GM19238 (cell line): Measurements from ENCODE around the gene NPPB.
"Not testable (repeated sequence)": the region's sequence is repeated elsewhere in the genome, so short reads cannot be mapped to it uniquely, and the experiment has no call there.

Experiments used
- DNase-seq: peaks from one replicate; pipeline ENCODE4 v3.0.0; 2011; ENCODE audit warnings: low spot score; ENCODE audit not compliant: insufficient read length

NPPB gene

DNA sequence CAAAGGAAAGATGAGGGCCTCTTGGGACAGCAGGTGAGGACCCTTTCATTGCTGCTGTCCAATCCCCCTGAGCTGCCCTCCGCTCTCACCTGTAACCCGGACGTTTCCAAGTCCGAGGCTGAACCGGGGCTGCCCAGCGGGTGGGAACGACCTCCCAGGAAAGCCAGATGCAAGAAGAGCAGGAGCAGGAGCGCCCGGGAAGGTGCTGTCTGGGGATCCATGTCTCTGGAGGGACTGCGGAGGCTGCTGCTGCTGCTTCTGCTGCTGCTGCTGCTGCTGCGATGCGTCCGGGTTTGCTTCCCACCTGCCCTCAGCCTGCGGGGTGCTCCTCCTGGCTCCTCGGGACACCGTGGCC, at the start of gene NPPB:
Gene NPPB, minus strand, starts transcription at position 333 of the 355 bp plus-strand sequence. Its CDS starts 112 bp downstream, at position 221.
- DNase-seq, result no peak

DNA sequence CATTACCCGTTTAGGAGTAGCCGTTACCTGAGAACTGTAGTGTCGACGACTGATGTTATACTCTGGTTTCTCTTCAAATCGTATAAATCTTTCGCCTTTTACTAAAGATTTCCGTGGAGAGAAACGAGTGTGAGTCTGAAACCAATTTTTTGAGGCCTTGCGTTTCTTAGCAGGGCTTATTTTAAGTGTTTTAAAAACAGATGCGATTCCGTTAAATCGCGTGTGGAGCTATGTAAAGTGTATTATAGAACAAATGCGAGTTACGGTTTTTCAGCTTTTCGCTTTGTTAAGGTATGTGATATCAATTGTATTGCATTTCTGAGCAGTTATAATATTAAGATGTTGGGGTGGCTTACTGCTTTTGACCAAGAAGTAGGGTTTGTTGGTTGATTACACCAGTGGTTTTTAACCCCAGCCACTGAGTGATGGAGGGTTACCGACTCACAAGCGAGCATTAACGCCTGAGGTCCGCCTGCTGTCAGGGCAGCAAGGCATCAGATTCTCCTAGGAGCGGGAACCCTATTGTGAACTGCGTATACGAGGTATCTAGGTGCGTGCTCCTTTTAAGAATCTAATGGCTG, 49.4 kb upstream of the NPPB start:
- DNase-seq, result peak; percentile 54

DNA sequence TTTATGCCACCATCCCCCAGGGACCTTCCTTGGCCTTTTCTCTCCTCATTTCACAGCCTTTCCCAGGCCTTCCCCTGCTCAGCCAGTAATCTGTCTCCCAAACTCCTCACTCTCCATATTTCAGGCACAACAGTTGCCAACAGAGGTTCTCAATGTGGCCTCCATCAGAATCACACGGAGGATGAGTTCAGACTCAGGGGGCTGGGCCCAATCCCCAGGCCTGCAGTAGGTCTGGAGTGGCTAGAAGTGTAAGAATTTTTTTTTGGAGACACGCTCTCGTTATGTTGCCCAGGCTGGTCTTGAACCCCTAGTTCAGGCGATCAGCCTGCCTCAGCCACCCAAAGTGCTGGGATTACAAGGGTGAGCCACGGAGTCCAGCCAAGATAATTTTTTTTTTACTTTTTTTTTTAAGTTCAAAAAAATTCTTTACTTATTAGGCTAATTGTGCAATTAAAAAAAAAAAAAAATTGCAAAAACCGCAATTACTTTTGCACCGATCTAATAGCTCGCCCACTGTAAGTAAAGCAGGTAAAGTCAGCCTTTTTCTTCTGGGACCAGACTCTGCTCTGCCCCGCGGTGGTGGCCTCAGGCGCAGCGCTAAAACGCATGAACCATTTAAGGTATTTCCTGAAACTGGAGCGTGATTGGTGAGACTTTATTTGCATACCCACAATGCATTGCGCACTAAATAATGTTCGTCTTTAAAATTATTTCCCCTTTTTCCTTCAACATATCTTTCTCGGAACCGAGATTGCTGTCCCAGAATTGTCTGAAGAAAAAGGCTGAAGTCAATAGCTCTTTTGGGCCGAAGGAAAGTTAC, 48.7 kb upstream of the NPPB start:
- peak; percentile 72 for DNase-seq

DNA sequence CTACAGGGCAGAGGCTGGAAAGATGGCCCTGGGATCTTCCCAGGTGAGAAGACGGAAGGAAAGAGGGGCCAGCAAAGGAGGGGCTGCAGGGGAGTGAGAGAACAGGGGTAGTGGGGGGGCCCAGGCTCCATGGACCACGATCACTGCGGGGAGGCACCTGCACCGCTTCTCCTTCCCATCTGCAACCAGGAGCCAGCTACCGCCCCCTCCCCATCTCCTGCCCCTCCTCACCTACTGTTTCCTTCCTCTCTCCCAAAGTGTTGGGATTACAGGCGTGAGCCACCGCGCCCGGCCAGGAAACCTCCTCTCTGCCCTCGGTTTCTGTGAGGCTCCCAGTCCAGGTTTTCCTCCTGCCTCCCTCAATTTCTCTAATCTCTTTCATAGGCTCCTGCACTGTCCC, 48.1 kb upstream of the NPPB start:
- DNase-seq, result no peak

DNA sequence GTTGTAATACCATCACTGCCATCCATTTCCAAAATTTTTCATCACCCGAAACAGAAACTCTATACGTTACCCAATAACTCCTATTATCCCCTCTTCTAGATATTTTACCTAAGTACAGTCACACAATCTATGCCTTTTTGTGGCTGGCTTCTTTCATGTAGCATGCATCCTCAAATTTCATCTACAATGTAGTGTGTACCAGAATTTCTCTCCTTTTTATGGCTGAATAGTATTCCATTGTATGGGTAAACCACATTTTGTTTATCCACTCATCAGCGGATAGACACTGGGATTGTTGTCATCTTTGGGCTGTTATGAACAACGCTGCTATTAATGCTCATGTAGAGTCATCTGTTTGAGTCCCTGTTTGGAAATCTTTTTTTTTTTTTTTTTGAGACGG, 46.2 kb upstream of the NPPB start:
- DNase-seq, result no peak

DNA sequence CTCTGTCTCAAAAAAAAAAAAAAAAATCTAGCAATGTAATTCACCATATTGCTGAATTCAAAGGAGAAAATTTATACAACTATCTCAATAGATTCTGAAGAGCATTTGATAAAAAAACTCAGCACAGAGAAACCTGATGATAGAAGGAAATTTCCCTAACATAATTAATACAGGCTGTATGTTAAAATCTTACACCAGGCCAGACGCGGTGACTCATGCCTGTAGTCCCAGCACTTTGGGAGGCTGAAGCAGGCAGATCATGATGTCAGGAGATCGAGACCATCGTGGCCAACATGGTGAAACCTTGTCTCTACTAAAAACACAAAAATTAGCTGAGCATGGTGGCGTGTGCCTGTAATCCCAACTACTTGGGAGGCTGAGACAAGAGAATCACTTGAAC, 45.4 kb upstream of the NPPB start:
- not testable (repeated sequence) for DNase-seq

DNA sequence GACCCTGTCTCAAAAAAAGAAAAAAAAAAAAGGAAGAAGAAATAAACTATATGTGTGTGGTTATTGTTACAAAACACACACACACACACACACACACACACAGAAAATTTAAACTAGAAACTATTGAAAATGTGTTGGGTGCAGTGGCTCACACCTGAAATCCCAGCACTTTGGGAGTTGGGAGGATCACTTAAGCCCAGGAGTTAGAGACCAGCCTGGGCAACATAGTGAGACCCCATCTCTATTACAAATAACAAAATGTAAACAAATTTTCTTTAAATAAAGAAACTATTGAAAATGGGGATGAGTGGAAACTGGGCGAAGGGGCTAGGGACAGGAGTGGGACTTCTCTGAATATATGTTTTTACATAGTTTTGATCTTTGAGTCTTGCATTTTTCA, 44.5 kb upstream of the NPPB start:
- DNase-seq, result no peak

DNA sequence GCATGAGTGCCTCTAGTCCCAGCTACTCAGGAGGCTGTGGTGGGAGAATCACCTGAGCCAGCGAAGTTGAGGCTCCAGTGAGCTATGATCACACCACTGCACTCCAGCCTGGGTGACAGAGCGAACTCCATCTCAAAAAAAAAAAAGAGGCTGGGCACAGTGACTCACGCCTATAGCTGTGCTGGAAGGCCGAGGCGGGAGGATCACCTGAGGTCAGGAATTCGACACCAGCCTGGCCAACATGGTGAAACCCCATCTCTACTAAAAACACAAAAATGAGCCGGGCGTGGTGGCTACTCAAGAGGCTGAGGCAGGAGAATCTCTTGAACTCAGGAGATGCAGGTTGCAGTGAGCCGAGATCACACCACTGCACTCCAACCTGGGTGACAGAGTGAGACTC, 42.7 kb upstream of the NPPB start:
- DNase-seq, result not testable (repeated sequence)

DNA sequence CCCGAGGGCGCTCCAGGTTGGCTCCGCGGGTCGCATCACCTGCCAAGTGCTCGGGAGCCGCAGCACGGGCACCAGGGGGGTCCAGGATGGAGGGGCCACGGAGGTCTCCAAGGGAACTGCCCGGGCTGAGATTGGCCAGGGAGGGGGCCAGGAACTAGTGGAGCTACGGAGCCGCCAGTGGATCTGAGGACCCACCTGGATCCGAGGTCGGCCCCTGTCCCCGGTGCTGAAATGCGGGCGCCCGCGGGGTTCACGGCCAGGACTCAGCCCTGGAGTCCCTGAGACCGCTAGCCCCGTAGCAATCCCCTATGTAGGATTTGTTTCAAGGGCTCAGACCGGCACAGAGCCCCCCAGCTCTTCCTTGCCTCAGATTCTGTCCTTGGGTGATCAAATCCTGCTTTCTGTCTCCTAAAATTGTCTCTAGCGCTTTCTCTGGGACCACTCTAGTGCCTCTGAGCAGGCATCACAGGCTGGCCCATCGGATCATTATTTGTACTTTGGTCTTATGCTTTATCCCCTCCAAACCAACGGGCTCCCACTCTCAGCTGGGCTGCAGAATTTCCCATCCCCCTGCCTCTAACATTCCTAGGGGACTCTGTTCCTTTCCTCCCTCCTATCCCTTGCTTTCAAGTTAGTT, 40.2 kb upstream of the NPPB start:
- no peak for DNase-seq

DNA sequence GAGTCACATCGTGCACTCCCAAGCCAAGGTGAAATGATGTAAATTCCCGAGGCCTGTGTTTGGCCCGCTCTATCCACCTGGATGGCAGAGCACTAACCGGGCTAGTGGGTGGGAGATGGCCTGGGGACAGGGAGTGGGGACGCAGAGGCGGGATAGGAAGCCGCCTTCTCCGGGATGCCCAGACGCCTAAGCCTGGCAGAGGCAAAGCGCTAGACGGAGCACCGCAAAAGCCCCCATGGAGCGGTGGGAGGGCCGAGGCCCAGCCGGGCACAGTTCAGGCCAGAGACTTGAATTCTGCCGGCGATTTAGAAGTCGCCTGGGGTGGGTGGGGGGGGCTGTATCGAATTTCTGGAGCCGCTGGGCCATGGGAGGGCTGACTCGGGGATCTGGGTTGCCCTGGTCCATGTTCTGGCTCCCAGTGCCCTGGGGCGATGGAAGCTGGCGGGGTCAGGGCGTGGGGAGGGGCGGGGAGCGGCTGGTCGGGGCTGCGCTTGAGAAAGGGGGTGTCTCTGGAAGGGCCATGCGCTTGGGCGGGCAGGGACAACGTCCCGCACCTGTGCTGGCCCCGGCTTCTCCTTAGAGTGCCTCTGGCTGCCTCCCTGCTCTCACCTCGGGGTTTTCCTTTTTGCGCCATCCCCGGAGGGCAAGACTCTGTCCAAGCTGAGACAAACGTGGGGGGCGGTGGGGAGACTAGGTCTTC, 39.5 kb upstream of the NPPB start:
- no peak for DNase-seq

DNA sequence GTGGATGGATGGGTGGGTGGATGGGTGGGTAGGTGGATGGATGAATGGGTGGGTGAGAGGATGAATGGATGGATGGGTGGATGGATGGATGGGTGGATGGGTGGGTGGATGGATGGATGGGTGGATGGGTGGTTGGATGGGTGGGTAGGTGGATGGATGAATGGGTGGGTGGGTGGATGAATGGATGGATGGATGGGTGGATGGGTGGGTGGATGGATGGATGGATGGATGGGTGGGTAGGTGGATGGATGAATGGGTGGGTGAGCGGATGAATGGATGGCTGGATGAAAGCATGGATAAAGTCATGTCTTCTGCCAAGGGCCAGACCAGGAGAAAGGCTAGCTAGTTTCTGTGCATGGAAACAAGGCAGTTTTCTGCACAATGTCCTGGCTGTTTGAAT, 35.8 kb upstream of the NPPB start:
- not testable (repeated sequence) for DNase-seq

DNA sequence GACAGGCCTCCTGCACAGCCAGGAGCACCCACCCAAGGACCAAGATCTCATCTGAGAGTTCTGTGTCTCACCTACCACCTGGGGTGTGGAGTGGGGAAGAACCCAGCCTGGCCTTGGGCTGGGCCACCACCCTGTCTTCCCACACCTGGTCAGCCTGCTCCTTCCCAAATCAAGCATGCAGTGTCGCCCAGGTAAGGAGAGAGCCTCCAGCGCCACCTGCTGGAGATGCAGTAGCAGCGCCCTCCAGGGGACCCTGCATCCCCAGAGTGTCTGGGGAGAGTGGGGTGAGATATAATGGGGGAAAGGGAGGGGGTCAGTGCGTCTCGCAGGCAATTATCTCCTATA, 35.1 kb upstream of the NPPB start:
- DNase-seq, result peak; percentile 84

DNA sequence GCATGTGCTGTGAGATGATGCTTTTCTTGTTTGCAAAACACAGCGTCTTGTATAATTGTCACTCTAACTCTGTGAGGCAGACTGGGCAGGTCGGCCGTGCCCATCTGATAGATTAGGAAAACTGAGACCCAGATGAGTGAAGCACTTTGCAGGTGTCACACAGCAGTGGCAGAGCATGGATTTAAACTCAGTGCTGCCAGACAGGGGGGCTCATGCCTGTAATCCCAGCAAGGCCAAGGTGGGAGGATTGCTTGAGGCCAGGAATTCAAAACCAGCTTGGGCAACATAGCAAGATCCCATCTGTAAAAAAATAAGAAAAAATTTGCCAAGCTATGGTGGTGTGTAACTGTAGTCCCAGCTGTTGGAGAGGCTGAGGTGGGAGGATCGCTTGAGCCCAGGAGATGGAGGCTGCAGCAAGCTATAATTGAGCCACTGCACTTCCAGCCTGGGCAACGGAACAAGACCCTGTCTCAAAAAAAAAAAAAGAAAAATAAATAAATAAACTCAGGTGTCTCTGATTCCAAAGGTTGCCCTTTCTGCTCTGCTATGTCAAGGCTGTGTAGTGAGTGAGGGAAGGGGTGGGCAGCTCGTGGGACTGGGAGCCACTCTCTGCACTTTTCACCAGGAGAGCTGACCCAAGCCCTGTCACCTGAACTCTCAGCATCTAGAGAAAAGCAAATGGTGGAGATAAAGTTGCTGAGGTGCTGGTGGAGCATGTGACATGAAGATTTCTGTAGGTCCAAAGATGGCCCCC, 32.9 kb upstream of the NPPB start:
- no peak for DNase-seq

DNA sequence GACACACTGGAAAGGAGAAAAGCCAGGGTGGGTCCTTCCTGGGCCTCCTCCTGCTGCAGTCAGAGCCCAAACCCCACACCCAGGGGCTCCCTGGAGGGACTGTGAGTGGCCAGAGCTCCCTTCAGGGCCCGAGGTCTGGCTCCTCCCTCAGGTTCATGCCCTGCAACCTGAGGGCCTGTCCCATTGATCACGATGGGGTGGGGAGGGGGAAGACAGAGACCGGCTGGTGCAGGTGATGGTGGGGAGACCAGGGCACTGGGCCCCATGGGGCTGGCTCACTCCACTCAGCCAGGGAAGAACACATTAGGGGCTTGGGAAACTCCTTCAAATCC, 30.1 kb upstream of the NPPB start:
- DNase-seq, result no peak

DNA sequence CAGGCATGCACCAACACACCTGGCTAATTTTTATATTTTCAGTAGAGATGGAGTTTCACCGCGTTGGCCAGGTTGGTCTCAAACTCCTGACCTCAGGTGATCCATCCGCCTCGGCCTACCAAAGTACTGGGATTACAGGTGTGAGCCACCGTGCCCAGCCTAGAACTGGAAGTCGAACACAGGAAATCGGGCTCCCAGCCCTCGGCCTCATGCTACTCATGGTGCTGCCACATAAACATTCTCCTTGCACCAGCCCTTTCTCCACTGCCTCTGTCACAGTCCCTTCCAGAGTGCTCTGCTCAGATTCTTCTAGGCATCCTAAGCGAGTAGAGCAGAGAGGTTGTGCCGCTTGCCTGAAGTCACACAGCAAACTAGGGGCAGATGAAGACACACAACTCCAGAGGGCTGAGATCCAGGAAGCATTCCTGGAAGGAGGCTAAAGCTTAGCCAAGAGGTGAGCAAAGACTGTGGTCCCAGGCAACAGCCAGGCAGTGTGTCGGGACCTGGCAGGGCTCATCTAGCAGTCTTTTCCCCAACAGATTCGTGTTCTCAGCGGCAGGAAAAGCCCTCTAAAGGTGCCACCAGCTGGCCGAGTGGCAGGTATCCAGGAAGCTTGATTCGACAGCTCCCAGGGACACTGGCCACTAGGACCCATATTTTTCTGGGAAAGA, 29.6 kb upstream of the NPPB start:
- no peak for DNase-seq

DNA sequence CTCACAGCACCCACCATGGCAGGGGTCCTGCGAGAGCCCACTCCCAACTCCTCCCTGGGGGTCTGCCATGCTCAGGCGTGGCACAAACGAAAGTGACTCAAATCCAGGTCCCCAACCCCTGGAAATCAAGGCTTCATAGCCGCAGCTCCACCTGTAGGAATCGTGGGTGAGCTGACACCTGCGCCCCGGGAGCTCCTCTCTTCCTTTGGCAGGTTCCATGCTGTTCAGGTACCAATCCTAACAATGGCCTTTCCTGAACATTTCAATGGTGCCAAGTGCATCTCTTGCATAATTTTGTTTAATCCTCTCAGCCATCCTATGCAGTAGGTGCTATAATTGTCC, 28.9 kb upstream of the NPPB start:
- no peak for DNase-seq

DNA sequence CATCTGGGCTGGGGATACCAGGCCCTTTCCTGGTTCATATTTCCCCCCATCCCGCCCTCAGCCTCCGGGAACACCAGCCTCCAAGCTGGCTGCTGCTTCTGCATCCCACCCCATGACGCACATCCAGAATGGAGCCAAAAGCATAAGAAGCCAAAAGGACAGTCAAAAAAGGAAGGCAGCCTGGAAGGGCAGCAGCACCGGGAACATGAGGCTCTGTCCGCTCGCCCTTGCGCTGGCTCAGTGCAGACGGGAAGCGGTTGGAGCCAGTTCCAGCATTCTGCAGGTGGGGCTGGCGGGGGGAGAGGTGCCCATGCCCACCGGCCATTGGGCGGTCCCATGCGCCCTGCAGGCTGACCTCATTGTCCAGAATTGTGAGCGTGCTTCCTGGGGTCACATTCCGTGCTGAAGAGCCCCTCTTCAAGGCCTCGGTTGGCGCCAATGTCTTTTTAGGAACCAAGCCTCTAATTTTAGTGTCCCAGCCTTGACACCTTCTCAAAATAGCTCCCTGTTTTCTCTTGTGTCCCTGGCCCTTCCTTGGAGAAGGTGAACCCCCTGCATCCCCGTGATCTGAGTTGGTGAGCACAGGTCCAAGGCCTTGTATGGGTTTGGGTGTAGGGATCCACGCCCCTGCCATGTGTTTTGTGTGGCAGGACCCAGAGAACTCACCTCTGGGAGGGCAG, 28.4 kb upstream of the NPPB start:
- DNase-seq, result no peak

DNA sequence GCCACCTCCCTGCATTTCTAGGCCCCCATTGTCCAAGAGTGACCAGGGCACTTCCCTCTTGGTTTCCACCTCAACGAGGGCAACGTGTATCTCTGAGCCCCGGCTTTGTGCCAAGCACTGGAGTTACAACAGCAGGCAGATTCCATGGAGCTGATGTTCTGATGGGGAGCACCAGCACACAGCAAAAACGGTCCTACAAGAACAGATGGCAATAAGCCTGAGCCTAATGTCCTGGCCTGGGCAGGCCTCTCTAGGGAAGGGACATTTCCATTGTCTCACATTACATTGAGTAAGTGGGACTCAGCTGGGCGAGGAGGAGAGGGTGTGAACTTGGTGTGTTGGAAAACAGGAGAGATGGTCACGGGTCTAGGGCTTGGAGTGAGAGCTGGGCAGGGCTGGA, 27.2 kb upstream of the NPPB start:
- DNase-seq, result no peak

DNA sequence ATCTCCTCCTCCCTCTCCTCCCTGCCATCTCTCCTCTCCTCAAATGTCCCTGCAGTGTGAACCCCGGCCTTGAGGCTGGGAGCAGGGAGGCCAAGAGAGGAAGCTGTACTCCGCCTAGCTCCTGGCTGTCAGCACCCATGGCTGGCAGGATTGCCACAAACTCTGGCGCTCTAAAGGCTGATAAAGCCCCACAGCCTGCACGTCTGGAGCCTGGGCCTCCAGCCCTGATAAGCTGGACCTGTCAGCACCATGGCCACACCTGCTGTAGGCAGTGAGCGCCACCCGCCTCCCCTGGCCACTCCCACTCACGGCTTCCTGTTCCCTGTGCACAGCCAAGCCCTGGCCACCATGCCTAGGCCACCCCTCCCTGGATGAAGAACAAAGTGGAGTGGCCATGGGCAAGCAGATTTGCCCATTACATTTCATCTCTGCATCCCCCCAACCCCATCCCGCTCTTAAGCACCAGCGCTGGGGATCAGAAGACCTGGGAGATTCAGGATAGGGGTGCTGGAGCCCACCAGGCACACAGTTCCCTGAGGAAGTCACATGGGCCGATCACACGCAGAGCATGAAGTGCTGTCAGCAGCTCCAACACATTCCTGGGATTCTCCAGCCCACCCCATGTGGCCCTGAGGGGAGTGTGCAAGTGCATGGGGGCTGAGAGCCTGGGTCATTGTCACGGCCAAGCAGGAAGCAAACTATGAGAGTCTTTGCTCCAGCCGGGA, 24.2 kb upstream of the NPPB start:
- DNase-seq, result no peak
